HG03103 (cell line): Measurements from ENCODE around the gene ZNF827.

Experiments
- ATAC-seq: cut with Tn5 transposase; IDR thresholded peaks from one replicate; pipeline ENCODE4 v1.9.1; 2021; ENCODE audit warnings: low read depth; ENCODE audit not compliant: unreplicated experiment

Gene ZNF827

GRCh38 chr4:145732895-145733880, 205.4 kb downstream of the ZNF827 start:
- ATAC-seq: peak; percentile 83

- ATAC-seq: no peak
Observed at GRCh38 chr4:145732001-145732815, 206.4 kb downstream of the ZNF827 start.

- no peak for ATAC-seq
Observed at GRCh38 chr4:145731028-145731427, 207.6 kb downstream of the ZNF827 start.

GRCh38 chr4:145730026-145730425, 208.6 kb downstream of the ZNF827 start:
- no peak for ATAC-seq

- ATAC-seq: no peak
Observed at GRCh38 chr4:145723336-145723735, 215.3 kb downstream of the ZNF827 start.

GRCh38 chr4:145722561-145722960, 216.1 kb downstream of the ZNF827 start:
- no peak for ATAC-seq

GRCh38 chr4:145720656-145721055, 218.0 kb downstream of the ZNF827 start:
- ATAC-seq: no peak

GRCh38 chr4:145719752-145720624, 218.6 kb downstream of the ZNF827 start:
- ATAC-seq: peak; percentile 84

- no peak for ATAC-seq
Observed at GRCh38 chr4:145716661-145717200, 221.9 kb downstream of the ZNF827 start.

- ATAC-seq: no peak
Observed at GRCh38 chr4:145716200-145716599, 222.4 kb downstream of the ZNF827 start.

GRCh38 chr4:145709843-145710242, 228.8 kb downstream of the ZNF827 start:
- ATAC-seq: peak; percentile 92

GRCh38 chr4:145709336-145709735, 229.3 kb downstream of the ZNF827 start:
- no peak for ATAC-seq
